GM21390 (cell line): ENCODE data around the gene SDHAF3.
"Not testable (repeated sequence)": the region's sequence is repeated elsewhere in the genome, so short reads cannot be mapped to it uniquely, and the experiment has no call there.

Experiments used
- ATAC-seq: cut with Tn5 transposase; IDR thresholded peaks from one replicate; pipeline ENCODE4 v1.9.1; 2021; ENCODE audit not compliant: unreplicated experiment

Gene SDHAF3

DNA sequence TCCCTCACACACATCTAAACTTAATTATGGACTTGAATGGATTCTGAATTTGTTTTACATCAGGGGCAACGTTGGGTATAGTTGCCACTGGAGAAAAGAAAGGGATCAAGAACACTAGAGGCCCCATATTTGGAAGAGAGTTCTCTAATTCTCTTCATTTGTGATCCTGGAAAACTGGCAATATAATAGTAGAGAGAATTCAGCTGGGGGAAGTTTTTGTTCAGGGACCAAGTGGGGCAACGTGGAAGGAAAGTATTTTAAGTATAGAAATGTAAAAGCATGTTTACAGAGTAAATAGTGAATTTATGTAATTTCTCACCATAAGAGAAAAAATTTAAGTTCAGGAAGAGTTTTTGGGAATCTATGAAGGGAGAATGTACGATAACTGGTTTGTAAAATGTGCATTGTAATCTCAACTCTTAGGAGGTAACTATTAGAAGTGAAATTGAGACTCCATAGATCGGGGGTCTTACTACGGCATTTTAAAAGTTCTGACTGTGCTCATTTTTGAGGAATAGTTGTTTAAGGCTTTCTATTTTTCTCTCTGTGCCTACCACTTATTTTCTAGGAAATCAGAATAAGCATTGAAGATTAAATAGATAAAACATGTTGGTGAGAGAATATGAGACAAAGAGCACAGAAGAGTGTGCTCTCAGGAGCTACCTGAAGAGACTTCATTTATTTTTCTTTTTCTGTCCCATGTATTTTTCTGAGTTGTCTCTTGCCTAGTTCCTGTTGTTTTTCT is 3.4 kb downstream of the SDHAF3 start:
- no peak for ATAC-seq

DNA sequence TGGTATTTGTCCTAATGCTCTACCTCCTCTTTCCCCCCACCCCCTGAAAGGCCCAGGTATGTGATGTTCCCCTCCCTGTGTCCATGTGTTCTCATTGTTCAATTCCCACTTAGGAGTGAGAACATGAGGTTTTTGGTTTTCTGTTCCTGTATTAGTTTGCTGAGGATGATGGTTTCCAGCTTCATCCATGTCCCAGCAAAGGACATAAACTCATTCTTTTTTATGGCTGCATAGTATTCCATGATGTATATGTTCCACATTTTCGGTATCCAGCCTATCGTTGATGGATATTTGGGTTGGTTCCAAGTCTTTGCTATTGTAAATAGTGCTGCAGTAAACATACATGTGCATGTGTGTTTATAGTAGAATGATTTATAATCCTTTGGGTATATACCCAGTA is 5.6 kb downstream of the SDHAF3 start:
- not testable (repeated sequence) for ATAC-seq

GRCh38 chr7:97126483-97127171 is 9.1 kb downstream of the SDHAF3 start:
- ATAC-seq: no peak

GRCh38 chr7:97128736-97129135 is 11.2 kb downstream of the SDHAF3 start:
- ATAC-seq: no peak

GRCh38 chr7:97130417-97131139 is 13.1 kb downstream of the SDHAF3 start:
- ATAC-seq: no peak

DNA sequence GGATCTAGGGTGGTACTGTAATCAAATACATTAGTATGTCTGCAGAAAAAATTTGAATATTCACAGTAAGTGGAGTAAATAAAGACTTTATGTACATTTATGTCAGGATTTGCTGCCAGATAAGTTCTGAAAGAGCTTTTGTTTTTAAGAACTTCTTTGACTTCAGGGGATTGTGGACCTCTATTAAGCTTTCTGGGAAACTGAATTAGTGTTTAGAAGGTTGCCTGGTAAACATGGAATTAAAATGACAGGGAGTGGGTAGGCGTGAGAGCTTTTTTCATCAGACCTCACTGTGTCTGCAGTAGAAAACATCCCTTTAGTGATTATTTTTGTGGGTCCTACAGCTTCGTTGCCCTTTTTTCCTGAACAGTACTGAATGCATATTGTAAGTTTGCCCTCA is 15.7 kb downstream of the SDHAF3 start:
- no peak for ATAC-seq

DNA sequence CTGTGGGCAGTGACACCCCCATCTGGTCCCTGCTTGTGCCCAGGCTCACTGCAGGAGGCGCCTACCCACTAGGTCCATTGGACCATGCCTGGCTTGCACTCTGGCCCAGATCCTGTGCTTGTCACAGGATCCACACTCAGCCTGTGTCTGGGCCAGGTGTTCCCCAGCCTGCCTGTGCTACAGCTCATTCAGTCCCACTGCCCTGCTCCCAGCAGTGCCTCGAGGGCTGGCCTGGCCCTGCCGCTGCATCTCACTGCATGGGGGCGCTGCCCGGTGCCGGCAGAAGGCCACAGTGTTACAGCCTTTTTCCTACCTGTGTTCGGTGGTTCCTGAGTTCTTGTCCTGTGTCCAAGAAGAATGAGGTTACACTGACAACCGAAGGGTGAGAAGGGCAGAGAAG is 21.3 kb downstream of the SDHAF3 start:
- ATAC-seq: no peak

GRCh38 chr7:97145068-97145467 is 27.6 kb downstream of the SDHAF3 start:
- no peak for ATAC-seq

DNA sequence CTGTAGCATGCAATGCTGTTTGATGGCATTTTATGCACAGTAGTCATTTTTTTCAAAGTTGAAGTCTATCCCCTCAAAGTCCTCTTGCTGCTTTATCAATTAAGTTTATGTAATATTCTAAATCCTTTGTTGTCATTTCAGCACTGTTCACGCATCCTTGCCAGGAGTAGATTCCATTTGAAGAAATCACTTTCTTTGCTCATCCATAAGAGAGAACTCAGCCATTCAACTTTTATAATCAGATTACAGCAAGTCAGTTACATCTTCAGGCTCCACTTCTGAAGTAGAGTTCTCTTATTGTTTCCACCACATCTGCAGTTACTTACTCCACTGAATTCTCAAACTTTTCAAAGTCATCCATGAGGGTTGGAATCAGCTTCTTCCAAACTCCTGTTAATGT is 32.3 kb downstream of the SDHAF3 start:
- no peak for ATAC-seq

GRCh38 chr7:97155897-97156418 is 38.5 kb downstream of the SDHAF3 start:
- no peak for ATAC-seq

GRCh38 chr7:97159984-97160383 is 42.5 kb downstream of the SDHAF3 start:
- ATAC-seq: not testable (repeated sequence)

GRCh38 chr7:97161609-97162008 is 44.1 kb downstream of the SDHAF3 start:
- not testable (repeated sequence) for ATAC-seq

DNA sequence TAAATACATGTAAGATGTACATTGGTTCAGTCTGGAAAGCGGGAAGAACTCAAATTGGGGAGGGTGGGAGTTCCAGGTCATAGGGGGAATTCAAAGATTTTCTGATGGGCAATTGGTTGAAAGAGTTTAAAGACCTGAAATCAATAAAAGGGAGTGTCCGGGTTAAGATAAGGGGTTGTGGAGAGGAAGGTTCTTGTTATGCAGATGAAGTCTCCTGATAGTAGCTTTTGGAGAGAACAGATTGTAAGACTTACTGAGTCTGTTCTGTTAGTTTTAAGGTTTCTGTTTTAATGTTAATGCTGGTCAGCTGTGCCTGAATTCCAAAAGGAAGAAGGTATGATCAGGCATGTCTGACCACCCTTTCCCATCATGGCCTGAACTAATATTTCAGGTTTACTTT is 48.8 kb downstream of the SDHAF3 start:
- ATAC-seq: no peak

- ATAC-seq: no peak
These were observed 49.7 kb downstream of the SDHAF3 start for GRCh38 chr7:97167176-97167575.

DNA sequence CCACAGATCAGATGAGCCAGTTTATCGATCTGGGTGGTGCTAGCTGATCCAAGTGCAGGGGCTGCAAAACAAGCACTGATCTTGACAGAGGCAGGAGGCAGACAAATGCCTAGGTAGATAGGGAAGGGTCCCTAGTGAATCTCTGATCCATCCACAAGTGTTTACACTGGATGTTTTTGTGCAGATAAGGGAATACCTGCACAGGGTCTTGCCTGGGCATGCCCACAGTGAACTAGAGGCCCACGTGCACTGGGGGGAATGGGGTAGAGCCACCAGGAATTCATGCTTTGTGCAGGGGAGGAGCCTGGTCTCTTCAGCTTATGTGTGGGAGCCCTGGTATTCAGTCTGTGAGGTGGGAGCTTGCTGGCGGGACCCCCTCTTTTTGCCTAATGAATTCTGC is 50.3 kb downstream of the SDHAF3 start:
- no peak for ATAC-seq

- ATAC-seq: no peak
These were observed 56.8 kb downstream of the SDHAF3 start for GRCh38 chr7:97174303-97174702.

DNA sequence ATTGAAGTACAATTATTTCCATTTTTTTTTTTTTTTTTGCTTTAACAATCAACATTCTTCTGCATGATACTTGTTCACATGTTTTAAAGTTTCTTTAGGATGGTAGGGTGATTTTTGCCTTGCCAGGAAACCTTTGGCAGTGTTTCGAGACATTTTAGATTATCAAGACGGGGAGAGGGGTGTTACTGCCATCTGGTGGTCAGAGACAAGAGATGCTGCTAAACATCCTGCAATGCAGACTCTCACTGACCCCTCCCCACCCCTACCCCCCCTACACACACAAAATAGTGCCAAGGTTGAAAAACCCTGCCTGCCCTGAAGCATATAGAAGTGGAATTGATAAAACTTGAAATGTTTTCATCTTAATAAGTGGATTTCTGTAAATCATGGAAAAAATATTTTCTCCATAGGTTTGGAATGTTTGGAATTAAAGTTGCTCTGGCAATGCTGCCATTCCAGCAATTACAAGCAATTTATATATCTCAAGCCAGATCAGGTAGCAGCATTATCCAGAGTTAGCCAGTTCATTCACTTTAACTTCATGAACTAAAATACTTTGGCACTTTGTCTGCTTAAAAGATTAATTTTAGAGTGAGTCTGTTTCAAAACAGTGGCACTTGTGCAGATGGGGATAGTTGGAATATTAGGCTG is 62.1 kb downstream of the SDHAF3 start:
- peak; percentile 73 for ATAC-seq

- ATAC-seq: no peak
These were observed 69.6 kb downstream of the SDHAF3 start for GRCh38 chr7:97187067-97187466.

DNA sequence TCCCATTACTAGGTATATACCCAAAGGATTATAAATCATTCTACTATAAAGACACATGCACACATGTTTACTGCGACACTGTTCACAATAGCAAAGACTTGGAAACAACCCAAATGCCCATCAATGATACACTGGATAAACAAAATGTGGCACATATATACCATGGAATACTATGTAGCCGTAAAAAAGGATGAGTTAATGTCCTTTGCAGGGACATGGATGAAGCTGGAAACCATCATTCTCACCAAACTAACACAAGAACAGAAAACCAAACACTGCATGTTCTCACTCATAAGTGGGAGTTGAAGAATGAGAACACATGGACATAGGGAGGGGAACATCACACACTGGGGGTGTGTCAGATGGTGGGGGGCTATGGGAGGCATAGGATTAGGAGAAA is 78.7 kb downstream of the SDHAF3 start:
- not testable (repeated sequence) for ATAC-seq

DNA sequence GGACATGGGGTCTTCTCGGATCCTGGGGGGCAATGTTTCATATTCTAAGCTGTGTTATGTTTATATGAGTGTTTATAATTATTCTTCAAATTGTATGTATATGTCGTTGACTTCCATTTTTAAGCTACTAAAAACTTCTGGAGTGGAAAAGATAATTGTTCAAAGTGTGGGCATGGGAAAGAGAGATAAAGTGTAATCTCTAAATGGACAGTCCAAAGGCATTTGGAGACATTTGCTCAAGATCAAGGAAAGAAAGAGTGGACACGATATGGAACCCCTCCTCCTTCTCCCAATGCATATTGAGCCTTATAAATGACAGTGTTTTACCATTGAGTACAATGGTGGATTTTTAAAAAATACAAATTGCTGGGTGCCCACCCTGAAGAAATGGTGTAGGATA is 81.1 kb downstream of the SDHAF3 start:
- ATAC-seq: no peak

GRCh38 chr7:97200018-97200417 is 82.5 kb downstream of the SDHAF3 start:
- ATAC-seq: no peak
